ENCODE results near the gene BBX. TPM values are rescaled to one million over a fixed set of nuclear protein-coding genes. Genes with fewer than 3 reads are reported as not detected.
A peak's percentile ranks its signal among the peaks of the same experiment; 100 is the strongest.
"Not testable (repeated sequence)": the region's sequence is repeated elsewhere in the genome, so short reads cannot be mapped to it uniquely, and the experiment has no call there.

Gene BBX
- total RNA-seq, 8 experiments from 2014 or later = 19.4 to 80.6 (median 46.5) TPM

GRCh38 chr3:107555359-107555758, 32.6 kb downstream of the BBX start:
- no peak for ATAC-seq (replicated peaks in 6 of 8)
- Histone ChIP-seq H3K4me3 (no peak overlapping the region), H3K27ac (no peak overlapping the region), H3K4me1 (replicated peaks in 1 of 2) (no peaks in the 10 kb centered on the region)
- WGBS, 10 experiments = 72 to 100% (median 96%) methylated on average over 1 to 3 of the region's 3 CpGs; no CpG with 5 or more reads in 1 of the 10 experiments
- in situ Hi-C loops (cut with MboI; ENCODE audit: low pct_unique_long_range_greater_than_20kb in 2 of 9, low sequenced_read_pairs in 9 of 9, unreplicated experiment in 9 of 9) = no loop called here

DNA sequence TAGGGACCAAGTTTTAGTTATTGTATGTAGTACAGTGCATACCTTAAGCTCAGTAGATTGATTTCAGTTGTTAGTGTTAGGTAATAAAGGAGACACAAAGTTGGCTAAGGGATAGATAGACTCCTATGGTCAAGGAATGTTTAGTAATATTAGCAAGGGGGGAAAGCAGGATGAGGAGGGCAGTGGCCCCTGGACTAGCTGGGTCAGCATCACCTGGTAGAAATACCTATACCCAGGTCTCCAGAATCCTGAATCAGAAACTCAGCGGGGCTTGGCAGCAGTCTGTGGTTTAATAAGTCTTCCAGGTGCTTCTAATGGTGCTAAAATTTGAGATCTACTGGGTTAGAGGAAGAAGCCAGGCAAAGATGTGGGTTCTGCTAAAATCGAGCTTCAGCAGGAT, 35.0 kb downstream of the BBX start:
- in situ Hi-C loops (cut with MboI; ENCODE audit: low pct_unique_long_range_greater_than_20kb in 2 of 9, low sequenced_read_pairs in 9 of 9, unreplicated experiment in 9 of 9) = no loop called here
- Histone ChIP-seq H3K4me1 (replicated peaks in 1 of 2) (no peaks in the 10 kb centered on the region), H3K27ac (no peak overlapping the region), H3K4me3 (no peak overlapping the region)
- 88 to 100% (median 100%) methylated on average over 1 of the region's 2 CpGs; no CpG with 5 or more reads in 5 of the 10 experiments for WGBS, 10 experiments
- ATAC-seq (replicated peaks in 6 of 8) = no peak

GRCh38 chr3:107560166-107560565, 37.4 kb downstream of the BBX start:
- ATAC-seq (replicated peaks in 6 of 8) = no peak
- WGBS, 10 experiments = 11 to 100% (median 90%) methylated on average over 1 of the region's 1 CpG; no CpG with 5 or more reads in 1 of the 10 experiments
- Histone ChIP-seq H3K27ac (no peak overlapping the region), H3K4me3 (no peak overlapping the region), H3K4me1 (replicated peaks in 1 of 2) (no peaks in the 10 kb centered on the region)
- in situ Hi-C loops (cut with MboI; ENCODE audit: low pct_unique_long_range_greater_than_20kb in 2 of 9, low sequenced_read_pairs in 9 of 9, unreplicated experiment in 9 of 9) = no loop called here

DNA sequence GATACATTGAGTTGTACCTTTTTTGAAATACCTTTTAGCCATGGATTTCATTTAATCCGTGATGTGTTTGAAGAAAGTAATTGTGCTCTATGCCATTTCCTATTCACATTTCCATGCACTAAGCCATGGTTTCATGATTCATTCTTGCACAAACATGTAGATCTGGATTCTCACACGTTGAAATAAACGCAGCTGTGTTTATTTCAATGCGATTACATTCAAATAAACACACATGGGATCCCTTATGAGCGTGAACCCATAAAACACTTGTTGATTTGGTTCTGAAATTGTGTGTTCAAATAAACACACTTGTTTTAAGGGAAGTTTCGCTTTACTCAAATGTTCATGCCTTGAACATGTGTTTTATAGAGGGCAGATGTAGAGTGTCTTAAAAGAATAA, 39.2 kb downstream of the BBX start:
- Histone ChIP-seq H3K4me3 (no peak overlapping the region), H3K4me1 (replicated peaks in 1 of 2) (no peaks in the 10 kb centered on the region), H3K27ac (no peak overlapping the region)
- in situ Hi-C loops (cut with MboI; ENCODE audit: low pct_unique_long_range_greater_than_20kb in 2 of 9, low sequenced_read_pairs in 9 of 9, unreplicated experiment in 9 of 9) = no loop called here
- 7 to 92% (median 78%) methylated on average over 2 to 6 of the region's 6 CpGs for WGBS, 10 experiments
- ATAC-seq (replicated peaks in 6 of 8) = peak in 2 of 8 experiments; percentile 37 to 67

- Histone ChIP-seq H3K27ac (no peak overlapping the region), H3K4me1 (replicated peaks in 1 of 2) (no peaks in the 10 kb centered on the region), H3K4me3 (no peak overlapping the region)
- ATAC-seq (replicated peaks in 6 of 8) = peak in 3 of 8 experiments; percentile 43 to 72 (median 71)
- in situ Hi-C loops (cut with MboI; ENCODE audit: low pct_unique_long_range_greater_than_20kb in 2 of 9, low sequenced_read_pairs in 9 of 9, unreplicated experiment in 9 of 9) = no loop called here
- WGBS, 10 experiments = 0 to 100% (median 68%) methylated on average over 1 to 3 of the region's 3 CpGs; no CpG with 5 or more reads in 1 of the 10 experiments
These were observed 40.3 kb downstream of the BBX start for GRCh38 chr3:107562969-107563529.

DNA sequence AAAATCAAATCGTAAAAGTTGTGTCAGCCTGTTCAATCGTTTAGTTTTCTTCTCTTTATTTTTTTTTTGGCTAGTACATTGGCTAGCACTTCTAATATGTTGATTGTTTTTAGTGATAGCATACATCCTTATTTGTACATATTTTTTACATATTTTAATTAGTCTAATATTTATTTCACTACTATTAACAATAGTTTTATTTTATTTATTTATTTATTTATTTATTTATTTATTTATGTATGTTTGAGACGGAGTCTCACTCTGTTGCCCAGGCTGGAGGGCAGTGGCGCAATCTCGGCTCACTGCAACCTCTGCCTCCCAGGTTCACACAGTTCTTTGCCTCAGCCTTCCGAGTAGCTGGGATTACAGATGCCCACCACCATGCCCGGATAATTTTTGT, 42.5 kb downstream of the BBX start:
- ATAC-seq (replicated peaks in 6 of 8); H3K27ac ChIP-seq; H3K4me3 ChIP-seq; H3K4me1 ChIP-seq (replicated peaks in 1 of 2); in situ Hi-C loops (cut with MboI; ENCODE audit: low pct_unique_long_range_greater_than_20kb in 2 of 9, low sequenced_read_pairs in 9 of 9, unreplicated experiment in 9 of 9): not testable (repeated sequence)
- WGBS, 10 experiments = 83 to 100% (median 96%) methylated on average over 4 to 7 of the region's 7 CpGs

DNA sequence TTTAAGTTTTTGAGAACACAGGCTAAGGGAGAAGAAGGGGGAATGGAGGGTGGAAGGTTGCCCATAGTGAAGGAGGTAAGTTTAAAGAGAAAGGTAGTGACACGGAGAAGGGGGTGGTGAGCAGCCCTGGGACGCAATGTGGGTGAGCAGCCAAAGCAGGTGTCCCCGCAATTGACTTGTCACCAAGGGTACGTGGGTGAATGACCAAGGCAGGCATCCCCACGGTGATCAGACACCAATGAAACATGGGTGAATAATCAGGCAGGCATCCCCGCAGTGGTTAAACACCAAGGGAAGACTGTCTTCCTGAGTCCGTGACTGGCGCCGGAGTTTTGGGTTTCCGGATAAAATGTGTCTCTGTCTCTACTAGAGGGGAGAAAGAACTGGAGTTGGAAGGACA, 48.3 kb downstream of the BBX start:
- ATAC-seq (replicated peaks in 6 of 8); in situ Hi-C loops (cut with MboI; ENCODE audit: low pct_unique_long_range_greater_than_20kb in 2 of 9, low sequenced_read_pairs in 9 of 9, unreplicated experiment in 9 of 9); H3K4me3 ChIP-seq; H3K4me1 ChIP-seq (replicated peaks in 1 of 2); H3K27ac ChIP-seq: not testable (repeated sequence)
- WGBS, 10 experiments = 86 to 100% (median 95%) methylated on average over 1 to 10 of the region's 10 CpGs

GRCh38 chr3:107571492-107571891, 48.7 kb downstream of the BBX start:
- WGBS, 10 experiments = 75 to 100% (median 92%) methylated on average over 2 to 5 of the region's 9 CpGs; no CpG with 5 or more reads in 4 of the 10 experiments
- in situ Hi-C loops (cut with MboI; ENCODE audit: low pct_unique_long_range_greater_than_20kb in 2 of 9, low sequenced_read_pairs in 9 of 9, unreplicated experiment in 9 of 9); ATAC-seq (replicated peaks in 6 of 8); H3K4me1 ChIP-seq (replicated peaks in 1 of 2); H3K4me3 ChIP-seq; H3K27ac ChIP-seq: not testable (repeated sequence)

DNA sequence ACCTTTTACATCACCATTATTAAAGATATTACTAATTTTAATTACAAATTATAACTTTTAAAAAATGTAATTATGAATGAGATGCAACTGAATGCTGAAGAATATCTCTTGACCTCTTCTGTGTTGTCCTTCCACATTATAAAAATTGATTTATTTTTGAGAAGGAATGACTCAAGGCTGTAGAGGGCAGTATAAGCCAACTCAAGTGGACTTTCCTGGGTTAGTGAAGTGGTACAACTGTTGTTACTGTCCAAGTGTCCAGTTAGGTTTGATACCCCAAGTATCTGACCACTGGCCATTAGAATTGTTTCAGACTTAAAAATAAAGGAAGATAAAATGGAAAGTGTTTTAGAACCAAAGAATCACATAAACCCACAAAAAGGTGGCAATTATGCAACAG, 51.9 kb downstream of the BBX start:
- no peak overlapping the region for H3K4me3 ChIP-seq
- peak in 3 of 8 experiments; percentile 65 to 75 (median 65) for ATAC-seq (replicated peaks in 6 of 8)
- in situ Hi-C loops (cut with MboI; ENCODE audit: low pct_unique_long_range_greater_than_20kb in 2 of 9, low sequenced_read_pairs in 9 of 9, unreplicated experiment in 9 of 9) = no loop called here
- no peak overlapping the region for H3K27ac ChIP-seq
- H3K4me1 ChIP-seq (replicated peaks in 1 of 2) = peaks cover 5% of the 10 kb centered on the region in 2 donors

- no peak for ATAC-seq (replicated peaks in 6 of 8)
These were observed 55.3 kb downstream of the BBX start for GRCh38 chr3:107578091-107578490.

GRCh38 chr3:107578523-107578922, 55.8 kb downstream of the BBX start:
- in situ Hi-C loops (cut with MboI; ENCODE audit: low pct_unique_long_range_greater_than_20kb in 2 of 9, low sequenced_read_pairs in 9 of 9, unreplicated experiment in 9 of 9) = no loop called here
- Histone ChIP-seq H3K4me1 (replicated peaks in 1 of 2) (peaks cover 8 to 10% of the 10 kb centered on the region in 2 donors), H3K4me3 (no peak overlapping the region), H3K27ac (no peak overlapping the region)
- ATAC-seq (replicated peaks in 6 of 8) = peak in 1 of 8 experiments; percentile 17
- 57 to 100% (median 87%) methylated on average over 1 to 3 of the region's 3 CpGs; no CpG with 5 or more reads in 1 of the 10 experiments for WGBS, 10 experiments

More at GRCh38 chr3:107578091-107578490, 55.3 kb downstream of the BBX start:
- H3K4me3 ChIP-seq = no peak overlapping the region
- 67 to 100% (median 92%) methylated on average over 1 to 2 of the region's 2 CpGs; no CpG with 5 or more reads in 1 of the 10 experiments for WGBS, 10 experiments
- in situ Hi-C loops (cut with MboI; ENCODE audit: low pct_unique_long_range_greater_than_20kb in 2 of 9, low sequenced_read_pairs in 9 of 9, unreplicated experiment in 9 of 9) = no loop called here
- H3K4me1 ChIP-seq (replicated peaks in 1 of 2) = peaks cover 8 to 10% of the 10 kb centered on the region in 2 donors
- H3K27ac ChIP-seq = no peak overlapping the region

GRCh38 chr3:107579371-107579770, 56.6 kb downstream of the BBX start:
- ATAC-seq (replicated peaks in 6 of 8) = peak in 5 of 8 experiments; percentile 98 to 100 (median 99)
- Histone ChIP-seq H3K4me1 (replicated peaks in 1 of 2) (peaks cover 8 to 10% of the 10 kb centered on the region in 2 donors), H3K27ac (no peak overlapping the region), H3K4me3 (no peak overlapping the region)
- in situ Hi-C loops (cut with MboI; ENCODE audit: low pct_unique_long_range_greater_than_20kb in 2 of 9, low sequenced_read_pairs in 9 of 9, unreplicated experiment in 9 of 9) = no loop called here
- 0 to 93% (median 21%) methylated on average over 2 to 4 of the region's 4 CpGs; no CpG with 5 or more reads in 3 of the 10 experiments for WGBS, 10 experiments

DNA sequence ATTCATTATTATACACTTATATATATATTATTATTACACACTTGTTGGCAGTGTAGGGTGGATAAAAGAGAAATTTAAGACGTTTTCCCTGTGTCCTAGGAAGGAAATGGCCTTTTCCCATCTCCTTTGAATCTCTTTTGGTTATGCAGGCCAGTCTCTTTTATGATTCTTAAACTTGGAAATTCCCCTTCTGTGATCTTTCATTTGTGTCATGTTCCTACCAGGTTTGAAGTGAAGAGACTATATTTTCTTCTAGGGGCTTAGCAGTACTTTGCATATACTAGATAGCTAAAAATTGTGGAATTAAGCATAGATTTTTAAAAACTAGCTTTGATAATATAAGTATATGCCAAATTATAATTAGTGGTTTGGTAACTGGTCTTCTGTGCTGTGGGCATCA, 58.5 kb downstream of the BBX start:
- no peak overlapping the region for H3K27ac ChIP-seq
- H3K4me3 ChIP-seq = no peak overlapping the region
- in situ Hi-C loops (cut with MboI; ENCODE audit: low pct_unique_long_range_greater_than_20kb in 2 of 9, low sequenced_read_pairs in 9 of 9, unreplicated experiment in 9 of 9) = no loop called here
- no peak for ATAC-seq (replicated peaks in 6 of 8)
- H3K4me1 ChIP-seq (replicated peaks in 1 of 2) = peaks cover 8 to 10% of the 10 kb centered on the region in 2 donors
- WGBS, 10 experiments = 29 to 88% (median 71%) methylated on average over 1 of the region's 1 CpG; no CpG with 5 or more reads in 2 of the 10 experiments

- peak in 2 of 8 experiments; percentile 17 to 46 for ATAC-seq (replicated peaks in 6 of 8)
- H3K27ac ChIP-seq = no peak overlapping the region
- in situ Hi-C loops (cut with MboI; ENCODE audit: low pct_unique_long_range_greater_than_20kb in 2 of 9, low sequenced_read_pairs in 9 of 9, unreplicated experiment in 9 of 9) = no loop called here
- WGBS, 10 experiments = 80 to 100% (median 88%) methylated on average over 1 of the region's 1 CpG; no CpG with 5 or more reads in 7 of the 10 experiments
- no peak overlapping the region for H3K4me3 ChIP-seq
- no peaks in the 10 kb centered on the region for H3K4me1 ChIP-seq (replicated peaks in 1 of 2)
These were observed 65.5 kb downstream of the BBX start for GRCh38 chr3:107588217-107588616.
